NCI-H524 (cell line): ENCODE data around the gene KCNK17.
A peak's percentile ranks its signal among the peaks of the same experiment; 100 is the strongest.

ENCODE experiments used
- DNase-seq, 2 experiments: peaks; one replicate each; lab custom pipeline; 2025; lab: John Stamatoyannopoulos, UW

The KCNK17 gene, protein sequence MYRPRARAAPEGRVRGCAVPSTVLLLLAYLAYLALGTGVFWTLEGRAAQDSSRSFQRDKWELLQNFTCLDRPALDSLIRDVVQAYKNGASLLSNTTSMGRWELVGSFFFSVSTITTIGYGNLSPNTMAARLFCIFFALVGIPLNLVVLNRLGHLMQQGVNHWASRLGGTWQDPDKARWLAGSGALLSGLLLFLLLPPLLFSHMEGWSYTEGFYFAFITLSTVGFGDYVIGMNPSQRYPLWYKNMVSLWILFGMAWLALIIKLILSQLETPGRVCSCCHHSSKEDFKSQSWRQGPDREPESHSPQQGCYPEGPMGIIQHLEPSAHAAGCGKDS

GRCh38 chr6:39314273-39314795 lies at the start of gene KCNK17:
TSS of gene KCNK17 (minus strand) at chr6:39314419. CDS start at chr6:39314320, 99 bp downstream.
- no peak for DNase-seq

DNA sequence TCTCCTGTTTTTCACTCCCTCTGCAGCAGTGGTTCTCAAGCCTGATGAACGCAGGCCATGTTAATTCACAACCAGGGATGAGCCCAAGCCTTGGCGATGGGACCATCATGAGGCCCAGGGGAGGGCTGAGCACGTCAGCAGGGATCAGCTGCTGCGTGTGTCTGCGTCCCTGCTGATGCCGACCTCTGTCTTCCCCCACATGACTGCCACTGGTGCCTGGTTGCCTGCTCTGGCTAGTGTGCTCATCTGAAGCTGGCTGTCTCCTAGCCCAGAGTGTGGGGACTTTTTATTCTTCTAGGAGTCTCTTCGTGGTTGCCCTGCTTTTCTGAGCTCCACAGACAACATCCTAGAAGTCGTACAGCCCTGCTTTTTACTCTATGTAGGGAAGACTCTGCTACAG lies 49.1 kb upstream of the KCNK17 start:
- no peak for DNase-seq

DNA sequence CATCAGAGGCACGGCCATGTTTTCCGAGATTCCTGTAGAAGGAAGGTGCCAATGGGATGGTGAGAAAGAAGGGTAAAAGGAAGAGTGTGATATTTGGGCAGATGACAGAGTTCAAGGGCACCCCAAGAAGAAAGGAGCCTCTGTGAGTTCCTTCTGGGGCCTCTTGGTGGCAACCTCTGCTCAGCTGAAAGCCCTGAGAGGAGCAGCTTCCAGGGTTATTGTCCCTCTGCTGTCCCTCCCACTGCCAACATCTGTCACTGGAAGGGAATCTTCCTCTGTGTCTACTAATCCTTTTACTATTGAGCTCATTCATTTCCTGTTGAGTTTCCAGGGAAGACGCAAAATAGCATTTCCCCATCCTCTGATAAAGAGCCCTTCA lies 48.3 kb upstream of the KCNK17 start:
- peak; percentile 86 to 94 for DNase-seq

- peak; percentile 47 to 73 for DNase-seq
Observed at GRCh38 chr6:39361657-39362486, 47.7 kb upstream of the KCNK17 start.

DNA sequence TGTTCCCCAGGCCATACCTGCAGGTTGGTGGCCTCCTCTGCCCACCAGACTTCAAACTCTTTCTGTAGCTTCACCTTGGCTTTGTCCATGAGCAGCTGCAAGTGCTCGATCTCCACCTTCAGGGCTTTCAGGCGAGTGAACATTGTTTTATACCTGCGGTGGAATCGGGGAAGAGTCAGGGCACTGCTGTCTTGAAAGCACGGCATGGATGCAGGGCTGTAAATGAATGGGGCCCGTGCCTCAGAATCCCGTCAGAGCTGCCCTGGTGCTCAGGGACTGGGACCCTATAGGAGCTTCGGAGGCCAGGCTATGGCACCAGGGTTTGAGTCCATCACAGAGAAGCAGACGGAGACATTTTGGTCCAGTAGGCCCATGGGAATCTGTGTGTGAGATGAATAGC lies 46.2 kb upstream of the KCNK17 start:
- DNase-seq, result no peak

GRCh38 chr6:39357998-39358686 lies 43.9 kb upstream of the KCNK17 start:
- peak; percentile 76 to 89 for DNase-seq

- DNase-seq, result no peak
Observed at GRCh38 chr6:39353698-39354315, 39.6 kb upstream of the KCNK17 start.

GRCh38 chr6:39350723-39351505 lies 36.7 kb upstream of the KCNK17 start:
- DNase-seq, result no peak

DNA sequence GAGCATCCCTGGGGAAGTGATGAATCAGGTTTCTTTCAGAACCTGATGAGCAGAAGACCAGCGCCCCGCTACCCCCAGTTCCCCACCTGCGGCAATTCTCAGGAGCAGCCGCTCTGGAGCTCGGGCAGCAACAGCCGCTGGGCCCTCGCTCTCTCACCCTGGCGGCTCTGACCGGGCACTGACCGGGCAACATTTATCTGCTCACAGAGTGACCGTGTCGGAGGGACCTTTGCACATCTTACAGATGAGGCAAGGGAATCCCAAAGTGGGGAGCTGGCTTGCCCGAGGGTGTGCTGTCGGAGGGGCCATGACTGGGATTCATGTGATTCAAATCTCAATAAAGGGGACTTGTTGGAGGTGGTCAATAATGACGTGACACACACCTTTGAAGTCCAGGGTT lies 34.5 kb upstream of the KCNK17 start:
- no peak for DNase-seq

- DNase-seq, result peak; percentile 55 to 75
Observed at GRCh38 chr6:39347906-39348585, 33.8 kb upstream of the KCNK17 start.

GRCh38 chr6:39347206-39347605 lies 33.0 kb upstream of the KCNK17 start:
- no peak for DNase-seq

- DNase-seq, result no peak
Observed at GRCh38 chr6:39344821-39345280, 30.6 kb upstream of the KCNK17 start.

DNA sequence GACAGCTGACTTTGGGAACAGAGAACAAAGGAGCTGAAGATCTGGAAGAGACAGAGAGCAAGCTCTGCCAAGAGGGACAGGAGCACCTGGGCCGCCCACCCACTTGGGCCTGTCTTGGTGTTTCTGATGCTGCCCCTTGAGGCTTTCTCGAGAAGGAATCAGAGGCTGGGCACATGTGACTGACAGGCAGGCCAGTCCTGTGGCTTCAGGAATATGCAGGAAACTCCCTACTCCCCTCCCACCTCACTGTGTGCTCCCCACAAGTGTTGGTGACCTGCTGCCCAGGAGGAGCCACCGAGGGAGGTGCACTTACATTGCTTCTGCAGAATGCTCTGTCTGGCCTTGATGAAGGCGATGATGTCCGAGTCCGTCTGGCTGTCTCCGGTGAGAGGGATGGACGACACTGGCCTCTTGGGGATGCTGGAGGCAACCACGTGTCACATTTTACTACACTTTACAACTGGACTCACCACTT lies 29.2 kb upstream of the KCNK17 start:
- no peak for DNase-seq

- DNase-seq, result no peak
Observed at GRCh38 chr6:39342692-39343395, 28.6 kb upstream of the KCNK17 start.

- DNase-seq, result no peak
Observed at GRCh38 chr6:39341937-39342336, 27.7 kb upstream of the KCNK17 start.

DNA sequence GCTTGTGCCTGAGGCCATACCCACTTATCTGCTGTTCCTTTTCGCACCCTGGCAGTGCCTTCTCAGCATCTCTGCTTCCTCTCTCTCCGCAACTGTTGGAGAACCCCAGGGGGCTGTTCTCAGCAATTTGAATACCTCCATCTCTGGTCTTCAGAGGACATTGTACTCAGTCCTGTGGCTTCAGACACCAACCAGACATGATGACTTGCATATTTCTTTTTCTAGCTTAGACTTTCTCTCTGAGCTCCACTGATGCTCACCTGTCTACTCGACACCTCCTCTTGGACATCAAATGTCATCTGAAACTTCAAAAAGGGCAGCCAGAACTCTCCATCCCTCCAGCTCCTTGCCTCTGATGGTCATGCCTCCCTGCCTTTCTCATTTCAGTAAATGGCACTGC lies 27.1 kb upstream of the KCNK17 start:
- DNase-seq, result no peak

GRCh38 chr6:39339868-39340550 lies 25.8 kb upstream of the KCNK17 start:
- DNase-seq, result peak; percentile 96 to 97

DNA sequence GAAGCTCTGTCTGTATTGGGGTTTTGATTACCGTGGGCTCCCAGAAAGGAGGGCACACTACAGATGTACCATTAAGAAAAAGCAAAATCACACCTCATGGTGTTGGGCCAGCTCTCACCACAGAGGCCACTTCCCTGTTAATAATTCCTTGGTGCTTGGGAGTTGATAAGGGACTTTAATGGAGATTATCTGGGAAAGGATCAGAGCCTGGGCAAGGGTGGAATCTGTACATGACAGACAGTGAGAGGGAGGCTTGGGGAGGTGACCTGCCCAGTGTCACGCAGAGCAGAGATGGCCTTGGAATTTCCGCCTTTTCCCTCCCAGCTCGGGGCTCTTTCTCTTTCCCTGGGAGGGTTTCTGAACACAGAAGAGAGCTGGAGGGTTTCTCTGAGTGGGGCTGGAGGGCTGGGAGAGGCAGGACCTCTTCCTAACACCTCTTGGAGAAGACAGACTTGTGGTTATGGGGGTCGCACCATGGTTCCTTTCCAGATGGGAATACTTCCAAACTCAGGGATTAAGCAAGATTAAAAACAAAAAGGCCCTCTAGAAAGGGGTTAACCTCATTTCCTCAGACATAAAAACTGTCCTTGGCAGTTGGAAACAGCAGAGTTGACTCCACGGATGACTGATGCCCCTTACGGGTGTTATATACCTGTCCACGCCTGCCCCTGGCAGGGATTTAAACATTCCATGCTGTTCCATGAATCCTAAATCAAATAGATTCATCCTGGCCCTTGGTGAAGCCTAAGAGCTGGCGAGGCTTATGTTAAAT lies 25.1 kb upstream of the KCNK17 start:
- DNase-seq, result peak in 1 of 2 experiments; percentile 89
